Activated B cell treated with CpG ODN at 0.5 μM for 24 hours (primary cell): Measurements from ENCODE around the gene LHX2. TPM values are rescaled to one million over a fixed set of nuclear protein-coding genes. Genes with fewer than 3 reads are reported as not detected.
A peak's percentile ranks its signal among the peaks of the same experiment; 100 is the strongest.

Experiments
- ATAC-seq: fragments of 200-7000 bp; cut with Tn5 transposase; one replicate; pipeline ENCODE4 v1.10.0; 2021; ENCODE audit warnings: low read depth, mild to moderate bottlenecking, moderate library complexity
- CTCF ChIA-PET: fragments of 350-600 bp; sonication (Branson Sonifier 250); formaldehyde crosslinking; loops from one replicate; lab custom pipeline; 2021; ENCODE audit warnings: antibody characterized with exemption; lab: Charles Lee
- POLR2A ChIA-PET: fragments of 350-600 bp; sonication (Branson Sonifier 250); formaldehyde crosslinking; loops from one replicate; lab custom pipeline; 2021; ENCODE audit warnings: antibody characterized with exemption; lab: Charles Lee
- DNase-seq: peaks from one replicate; pipeline ENCODE4 v3.0.0; 2022
- H3K27ac Mint-ChIP-seq: one replicate; pipeline ENCODE4 v1.8.0; 2020; ENCODE audit warnings: mixed read lengths
- H3K27me3 Mint-ChIP-seq: one replicate; pipeline ENCODE4 v1.8.0; 2021; ENCODE audit warnings: mixed read lengths
- H3K36me3 Mint-ChIP-seq: one replicate; pipeline ENCODE4 v1.8.0; 2021; ENCODE audit warnings: low read depth, mixed read lengths
- H3K4me1 Mint-ChIP-seq: one replicate; pipeline ENCODE4 v1.8.0; 2021; ENCODE audit warnings: mixed read lengths
- H3K4me3 Mint-ChIP-seq: one replicate; pipeline ENCODE4 v1.8.0; 2020; ENCODE audit warnings: mild to moderate bottlenecking, mixed read lengths
- H3K9me3 Mint-ChIP-seq: one replicate; pipeline ENCODE4 v1.8.0; 2020; ENCODE audit warnings: mixed read lengths
- intact Hi-C: fragments of 100-400 bp; cut with micrococcal nuclease; formaldehyde crosslinking; loops from one replicate; pipeline ENCODE4 v1.15.1; 2024
- total RNA-seq: library from RNA; stranded (reverse); gene quantifications from 2 replicates; pipeline ENCODE4 v1.2.3, GENCODE V29; 2022
- TF ChIP-seq, protein P1 (sequence below): fragments of 200-600 bp; IDR thresholded peaks from one replicate; pipeline ENCODE4 v1.8.0; 2022; ENCODE audit warnings: antibody characterized with exemption, mild to moderate bottlenecking

LHX2 gene
- total RNA-seq, 1 donor from 2014 or later = not detected

- Mint-ChIP-seq H3K36me3 (no peaks in the 10 kb centered on the region), H3K4me3 (peak overlapping the region; percentile 36), H3K4me1 (peaks cover 54% of the 10 kb centered on the region), H3K9me3 (peaks cover 2% of the 10 kb centered on the region), H3K27ac (peak overlapping the region; percentile 62), H3K27me3 (peaks cover 63% of the 10 kb centered on the region)
- TF ChIP-seq, protein P1, sequence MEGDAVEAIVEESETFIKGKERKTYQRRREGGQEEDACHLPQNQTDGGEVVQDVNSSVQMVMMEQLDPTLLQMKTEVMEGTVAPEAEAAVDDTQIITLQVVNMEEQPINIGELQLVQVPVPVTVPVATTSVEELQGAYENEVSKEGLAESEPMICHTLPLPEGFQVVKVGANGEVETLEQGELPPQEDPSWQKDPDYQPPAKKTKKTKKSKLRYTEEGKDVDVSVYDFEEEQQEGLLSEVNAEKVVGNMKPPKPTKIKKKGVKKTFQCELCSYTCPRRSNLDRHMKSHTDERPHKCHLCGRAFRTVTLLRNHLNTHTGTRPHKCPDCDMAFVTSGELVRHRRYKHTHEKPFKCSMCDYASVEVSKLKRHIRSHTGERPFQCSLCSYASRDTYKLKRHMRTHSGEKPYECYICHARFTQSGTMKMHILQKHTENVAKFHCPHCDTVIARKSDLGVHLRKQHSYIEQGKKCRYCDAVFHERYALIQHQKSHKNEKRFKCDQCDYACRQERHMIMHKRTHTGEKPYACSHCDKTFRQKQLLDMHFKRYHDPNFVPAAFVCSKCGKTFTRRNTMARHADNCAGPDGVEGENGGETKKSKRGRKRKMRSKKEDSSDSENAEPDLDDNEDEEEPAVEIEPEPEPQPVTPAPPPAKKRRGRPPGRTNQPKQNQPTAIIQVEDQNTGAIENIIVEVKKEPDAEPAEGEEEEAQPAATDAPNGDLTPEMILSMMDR = no peak
- POLR2A ChIA-PET = no interaction called here
- ATAC-seq = peak; percentile 61
- CTCF ChIA-PET = interaction anchor here (0.8 to 1.1 kb wide), 2 partner anchors 11 to 31 kb away, joined by 3 read pairs; no protein-coding TSS in a partner anchor
- intact Hi-C loops = loop anchor here (1.0 to 2.0 kb wide), 2 partner anchors 13 to 466 kb away; no protein-coding TSS in a partner anchor
- no peak for DNase-seq
Observed at GRCh38 chr9:124010303-124010664, 1.3 kb upstream of the LHX2 start.

DNA sequence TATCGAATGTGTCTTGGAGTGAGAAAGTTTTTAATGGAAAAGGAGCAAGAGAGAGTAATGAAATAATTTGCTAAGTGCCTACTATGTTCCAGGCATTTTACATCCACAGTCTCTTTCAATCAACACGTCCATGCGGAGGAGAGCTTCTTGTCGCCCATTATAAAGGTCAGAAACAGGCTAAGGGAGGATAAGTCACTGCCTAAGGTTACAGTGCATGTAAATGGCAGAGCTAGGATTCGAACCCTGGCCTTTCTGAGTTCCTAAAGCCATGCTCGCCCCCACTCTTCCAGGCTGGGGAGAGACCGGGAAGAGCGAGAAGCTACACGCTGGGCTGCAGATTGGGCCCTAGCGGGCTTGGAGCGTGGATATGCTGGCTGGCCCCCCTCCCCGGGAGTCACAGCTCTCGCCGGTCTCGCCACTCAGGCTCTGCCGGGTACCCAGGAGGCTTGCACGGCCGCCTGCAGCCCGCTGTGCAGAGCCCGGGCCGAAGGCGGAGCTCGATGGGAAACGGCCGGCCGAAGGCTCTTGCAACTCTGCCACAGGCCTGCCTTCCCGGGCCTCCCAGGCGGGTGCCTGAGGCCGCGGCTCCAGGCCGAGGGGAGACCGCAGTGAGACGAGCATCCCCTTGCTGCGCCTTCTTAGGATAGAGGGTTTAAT is 775 bp upstream of the LHX2 start:
- H3K36me3 Mint-ChIP-seq = no peaks in the 10 kb centered on the region
- DNase-seq = no peak
- peak; percentile 26 for ATAC-seq
- intact Hi-C loops = loop anchor here (1.0 to 2.0 kb wide), 2 partner anchors 14 to 466 kb away; no protein-coding TSS in a partner anchor
- TF ChIP-seq, protein P1 = no peak
- H3K4me3 Mint-ChIP-seq = peak overlapping the region; percentile 36
- peak overlapping the region; percentile 62 for H3K27ac Mint-ChIP-seq
- H3K9me3 Mint-ChIP-seq = peaks cover 2% of the 10 kb centered on the region
- POLR2A ChIA-PET = interaction anchor here (0.9 to 1.9 kb wide), 2 partner anchors 9 to 13 kb away, joined by 3 to 6 read pairs; no protein-coding TSS in a partner anchor
- H3K27me3 Mint-ChIP-seq = peaks cover 62% of the 10 kb centered on the region
- CTCF ChIA-PET = interaction anchor here (0.8 to 1.1 kb wide), 2 partner anchors 11 to 30 kb away, joined by 3 read pairs; no protein-coding TSS in a partner anchor
- H3K4me1 Mint-ChIP-seq = peaks cover 54% of the 10 kb centered on the region

GRCh38 chr9:124012368-124013301 is 1.1 kb downstream of the LHX2 start:
- DNase-seq = no peak
- TF ChIP-seq, protein P1 = no peak
- CTCF ChIA-PET = no interaction called here
- Mint-ChIP-seq H3K36me3 (no peaks in the 10 kb centered on the region), H3K9me3 (peaks cover 6% of the 10 kb centered on the region), H3K4me1 (peaks cover 54% of the 10 kb centered on the region), H3K27ac (no peak overlapping the region), H3K4me3 (peak overlapping the region; percentile 67), H3K27me3 (peaks cover 58% of the 10 kb centered on the region)
- POLR2A ChIA-PET = interaction anchor here (1.9 kb wide), 1 partner anchor 15 kb away, joined by 6 read pairs; no protein-coding TSS in a partner anchor
- no peak for ATAC-seq
- intact Hi-C loops = no loop called here

- H3K27me3 Mint-ChIP-seq = peaks cover 54% of the 10 kb centered on the region
- ATAC-seq (no peak), DNase-seq (no peak)
- no peak overlapping the region for H3K27ac Mint-ChIP-seq
- peaks cover 6% of the 10 kb centered on the region for H3K9me3 Mint-ChIP-seq
- intact Hi-C loops = no loop called here
- H3K4me1 Mint-ChIP-seq = peaks cover 51% of the 10 kb centered on the region
- ChIA-PET POLR2A (no interaction called here), CTCF (interaction anchor here (1.3 kb wide), 1 partner anchor 12 kb away, joined by 3 read pairs; no protein-coding TSS in a partner anchor)
- TF ChIP-seq, protein P1 = no peak
- no peaks in the 10 kb centered on the region for H3K36me3 Mint-ChIP-seq
- H3K4me3 Mint-ChIP-seq = no peak overlapping the region
Observed at GRCh38 chr9:124013309-124014210, 2.0 kb downstream of the LHX2 start.
